Right lobe of liver (tissue), 4 donors: Measurements from ENCODE around the gene ANKRD34B.

ENCODE experiments used
- POLR2A ChIP-seq: fragments of 450-650 bp; IDR thresholded peaks from one replicate; pipeline ENCODE4 v1.6.1; 2017; ENCODE audit warnings: antibody characterized with exemption, mild to moderate bottlenecking
- TF ChIP-seq, protein P1 (sequence below), 4 donors: fragments of 200-600 bp in 3 of 4; fragments of 450-650 bp in 1 of 4; IDR thresholded peaks; one replicate each; pipeline versions ENCODE4 v1.5.1 to v1.8.0; 2016 to 2022; ENCODE audit warnings: antibody characterized with exemption in 4 of 4, mild to moderate bottlenecking in 2 of 4
- donor health status: DM: no; HTN: no; CAD: no.
- donor health status: DM: no; HTN: no; CAD: no.
- donor health status: DM: no; HTN: yes; CAD: no.

- no peak for TF ChIP-seq POLR2A
- TF ChIP-seq, protein P1, sequence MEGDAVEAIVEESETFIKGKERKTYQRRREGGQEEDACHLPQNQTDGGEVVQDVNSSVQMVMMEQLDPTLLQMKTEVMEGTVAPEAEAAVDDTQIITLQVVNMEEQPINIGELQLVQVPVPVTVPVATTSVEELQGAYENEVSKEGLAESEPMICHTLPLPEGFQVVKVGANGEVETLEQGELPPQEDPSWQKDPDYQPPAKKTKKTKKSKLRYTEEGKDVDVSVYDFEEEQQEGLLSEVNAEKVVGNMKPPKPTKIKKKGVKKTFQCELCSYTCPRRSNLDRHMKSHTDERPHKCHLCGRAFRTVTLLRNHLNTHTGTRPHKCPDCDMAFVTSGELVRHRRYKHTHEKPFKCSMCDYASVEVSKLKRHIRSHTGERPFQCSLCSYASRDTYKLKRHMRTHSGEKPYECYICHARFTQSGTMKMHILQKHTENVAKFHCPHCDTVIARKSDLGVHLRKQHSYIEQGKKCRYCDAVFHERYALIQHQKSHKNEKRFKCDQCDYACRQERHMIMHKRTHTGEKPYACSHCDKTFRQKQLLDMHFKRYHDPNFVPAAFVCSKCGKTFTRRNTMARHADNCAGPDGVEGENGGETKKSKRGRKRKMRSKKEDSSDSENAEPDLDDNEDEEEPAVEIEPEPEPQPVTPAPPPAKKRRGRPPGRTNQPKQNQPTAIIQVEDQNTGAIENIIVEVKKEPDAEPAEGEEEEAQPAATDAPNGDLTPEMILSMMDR (IDR thresholded peaks at IDR 0.05): no peak
These were observed 757 bp downstream of the ANKRD34B start for GRCh38 chr5:80569086-80569960.
